Stimulated activated CD4-positive, alpha-beta T cell treated with anti-CD3 and anti-CD28 coated beads, TNF-alpha, amount 100 ng/mL, for 48 hours (primary cell): ENCODE results near the gene SPECC1.
"Not testable (repeated sequence)": the region's sequence is repeated elsewhere in the genome, so short reads cannot be mapped to it uniquely, and the experiment has no call there.

Source experiments
- DNase-seq, 3 donors: peaks; one replicate each; pipeline ENCODE4 v3.0.0-alpha.2; 2020; ENCODE audit warnings: low read depth in 3 of 3

Gene SPECC1

GRCh38 chr17:20127360-20128035, 118.3 kb downstream of the SPECC1 start:
- DNase-seq: no peak

GRCh38 chr17:20128036-20128667, 119.0 kb downstream of the SPECC1 start:
- no peak for DNase-seq

GRCh38 chr17:20133517-20133916, 124.4 kb downstream of the SPECC1 start:
- DNase-seq: no peak

- no peak for DNase-seq
Observed at GRCh38 chr17:20141198-20141972, 132.2 kb downstream of the SPECC1 start.

- no peak for DNase-seq
Observed at GRCh38 chr17:20142268-20142667, 133.1 kb downstream of the SPECC1 start.

- DNase-seq: no peak
Observed at GRCh38 chr17:20143740-20144139, 134.6 kb downstream of the SPECC1 start.

GRCh38 chr17:20145567-20145966, 136.4 kb downstream of the SPECC1 start:
- no peak for DNase-seq

GRCh38 chr17:20149251-20149650, 140.1 kb downstream of the SPECC1 start:
- no peak for DNase-seq

GRCh38 chr17:20151174-20151573, 142.0 kb downstream of the SPECC1 start:
- DNase-seq: no peak

- no peak for DNase-seq
Observed at GRCh38 chr17:20153231-20153630, 144.1 kb downstream of the SPECC1 start.

GRCh38 chr17:20154286-20155000, 145.3 kb downstream of the SPECC1 start:
- no peak for DNase-seq

- peak; percentile 80 to 92 (median 84) for DNase-seq
Observed at GRCh38 chr17:20155258-20156195, 146.4 kb downstream of the SPECC1 start.

GRCh38 chr17:20156196-20157000, 147.2 kb downstream of the SPECC1 start:
- DNase-seq: peak in 1 of 3 donors; percentile 12

GRCh38 chr17:20157001-20157310, 147.8 kb downstream of the SPECC1 start:
- DNase-seq: no peak

- no peak for DNase-seq
Observed at GRCh38 chr17:20158580-20158979, 149.4 kb downstream of the SPECC1 start.

GRCh38 chr17:20159406-20160069, 150.4 kb downstream of the SPECC1 start:
- DNase-seq: no peak

- DNase-seq: not testable (repeated sequence)
Observed at GRCh38 chr17:20165516-20165915, 156.4 kb downstream of the SPECC1 start.

- no peak for DNase-seq
Observed at GRCh38 chr17:20170085-20170484, 160.9 kb downstream of the SPECC1 start.

GRCh38 chr17:20171741-20172365, 162.7 kb downstream of the SPECC1 start:
- DNase-seq: no peak
